Colonic mucosa (tissue), 4 donors: Measurements from ENCODE around the gene COL4A4. TPM values are rescaled to one million over a fixed set of nuclear protein-coding genes. Genes with fewer than 3 reads are reported as not detected.

Experiments
- DNase-seq: peaks from one replicate; pipeline ENCODE4 v3.0.0-alpha.2; 2020
- H3K27ac ChIP-seq: fragments of 200-600 bp; one replicate; pipeline ENCODE4 v1.8.0; 2021
- H3K27me3 ChIP-seq: fragments of 200-600 bp; one replicate; pipeline ENCODE4 v1.8.0; 2021
- H3K36me3 ChIP-seq: fragments of 200-600 bp; one replicate; pipeline ENCODE4 v1.8.0; 2021
- H3K4me1 ChIP-seq: fragments of 200-600 bp; one replicate; pipeline ENCODE4 v1.8.0; 2021; ENCODE audit warnings: mild to moderate bottlenecking
- H3K4me3 ChIP-seq: fragments of 200-600 bp; one replicate; pipeline ENCODE4 v1.8.0; 2021
- H3K9ac ChIP-seq, 2 donors: one replicate each; pipeline ENCODE4 v1.7.0; 2013; ENCODE audit warnings: control low read depth in 2 of 2, low read depth in 2 of 2, low read length in 2 of 2
- H3K9me3 ChIP-seq: fragments of 200-600 bp; one replicate; pipeline ENCODE4 v1.8.0; 2021
- CTCF ChIP-seq: fragments of 200-600 bp; IDR thresholded peaks from one replicate; pipeline ENCODE4 v1.8.0; 2022; ENCODE audit warnings: antibody characterized with exemption, mild to moderate bottlenecking
- intact Hi-C: fragments of 100-400 bp; cut with DNase I; formaldehyde crosslinking; loops from one replicate; pipeline ENCODE4 v1.14.1; 2022
- total RNA-seq, 2 donors: library from RNA; stranded (reverse); fragmentation: NEBNext Ultra II Directional in 1 of 2; extraction: Animal tissue kit (Norgen Biotek cat#: 25700) in 1 of 2; gene quantifications; one replicate each; pipeline ENCODE4 v1.2.1, GENCODE V29; 2021
- donor health status: healthy.
- donor health status: DM: no; HTN: no; CAD: no.
- donor health status: DM: no; HTN: no; CAD: no.

Gene COL4A4
- total RNA-seq, 2 donors from 2014 or later, result 0.40 to 0.93 TPM

- Histone ChIP-seq H3K36me3 (no peaks in the 10 kb centered on the region), H3K4me1 (no peaks in the 10 kb centered on the region), H3K4me3 (no peak overlapping the region), H3K27ac (no peak overlapping the region), H3K27me3 (no peaks in the 10 kb centered on the region), H3K9me3 (no peaks in the 10 kb centered on the region), H3K9ac (no peak overlapping the region)
- TF ChIP-seq CTCF, result no peak
- intact Hi-C loops, result no loop called here
- no peak for DNase-seq
Observed at GRCh38 chr2:227186751-227187150, 22.7 kb upstream of the COL4A4 start.

GRCh38 chr2:227185615-227186232 is 21.7 kb upstream of the COL4A4 start:
- TF ChIP-seq CTCF, result no peak
- H3K27ac ChIP-seq, result no peak overlapping the region
- no peaks in the 10 kb centered on the region for H3K36me3 ChIP-seq
- no peak overlapping the region for H3K9ac ChIP-seq
- no peaks in the 10 kb centered on the region for H3K9me3 ChIP-seq
- DNase-seq, result no peak
- no peak overlapping the region for H3K4me3 ChIP-seq
- no peaks in the 10 kb centered on the region for H3K27me3 ChIP-seq
- H3K4me1 ChIP-seq, result no peaks in the 10 kb centered on the region
- intact Hi-C loops, result no loop called here

DNA sequence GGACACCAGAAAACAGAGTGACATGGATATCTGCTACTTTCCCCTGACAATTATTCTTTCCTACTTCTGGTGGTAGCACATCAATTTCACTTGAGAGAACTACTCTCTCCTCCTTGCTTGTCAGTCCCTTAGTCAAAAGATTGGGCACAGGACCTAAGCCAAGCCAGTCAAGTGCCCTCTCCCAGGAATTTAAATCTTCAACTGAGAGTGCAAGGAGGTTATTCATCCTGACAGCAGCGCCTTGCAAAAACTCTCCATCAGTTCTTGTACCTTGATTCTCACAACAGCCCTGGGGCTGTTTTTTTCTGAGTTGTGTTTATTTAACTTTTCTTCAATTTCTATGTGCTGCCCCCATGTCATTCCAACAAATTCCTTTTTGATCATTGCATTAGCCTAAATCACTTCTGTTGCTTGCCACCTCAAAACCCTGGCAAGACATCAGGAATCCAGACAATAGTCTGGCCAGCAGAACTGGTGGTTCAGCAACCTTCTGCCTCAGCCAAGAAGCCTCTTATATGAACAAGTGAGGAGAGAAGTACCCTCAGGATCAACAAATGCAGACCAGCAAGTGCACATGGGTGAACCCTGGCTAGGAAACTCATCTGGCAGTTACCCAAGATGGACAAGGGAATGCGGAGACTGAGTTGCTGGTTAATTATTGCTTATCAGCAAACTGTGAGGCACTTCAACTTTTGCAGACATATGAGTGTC is 19.8 kb upstream of the COL4A4 start:
- intact Hi-C loops, result no loop called here
- DNase-seq, result no peak
- H3K36me3 ChIP-seq, result no peaks in the 10 kb centered on the region
- H3K4me3 ChIP-seq, result no peak overlapping the region
- H3K27ac ChIP-seq, result no peak overlapping the region
- no peaks in the 10 kb centered on the region for H3K27me3 ChIP-seq
- TF ChIP-seq CTCF, result no peak
- H3K9me3 ChIP-seq, result no peaks in the 10 kb centered on the region
- no peak overlapping the region for H3K9ac ChIP-seq
- H3K4me1 ChIP-seq, result no peaks in the 10 kb centered on the region

DNA sequence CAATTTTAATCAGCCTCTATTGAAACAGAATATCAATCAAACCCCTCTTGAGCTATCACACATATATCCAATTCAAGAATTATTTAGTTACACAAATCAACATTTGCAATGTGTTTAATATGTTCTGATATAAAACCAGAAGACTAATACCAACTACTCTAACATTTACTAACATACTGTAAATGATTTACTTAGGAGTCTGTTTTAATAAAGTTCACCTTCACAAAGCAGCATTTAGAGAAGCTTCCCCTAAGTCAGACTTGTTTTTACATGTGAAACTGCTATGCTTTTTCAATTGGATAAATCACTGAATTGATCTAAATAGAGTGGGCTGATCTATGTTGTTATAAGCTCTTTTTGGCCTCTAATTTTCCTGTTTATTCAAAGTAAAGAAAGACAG is 18.8 kb upstream of the COL4A4 start:
- no peak for DNase-seq
- no peak overlapping the region for H3K4me3 ChIP-seq
- H3K27me3 ChIP-seq, result no peaks in the 10 kb centered on the region
- intact Hi-C loops, result no loop called here
- H3K4me1 ChIP-seq, result no peaks in the 10 kb centered on the region
- TF ChIP-seq CTCF, result no peak
- H3K36me3 ChIP-seq, result no peaks in the 10 kb centered on the region
- H3K27ac ChIP-seq, result no peak overlapping the region
- H3K9me3 ChIP-seq, result no peaks in the 10 kb centered on the region
- no peak overlapping the region for H3K9ac ChIP-seq

DNA sequence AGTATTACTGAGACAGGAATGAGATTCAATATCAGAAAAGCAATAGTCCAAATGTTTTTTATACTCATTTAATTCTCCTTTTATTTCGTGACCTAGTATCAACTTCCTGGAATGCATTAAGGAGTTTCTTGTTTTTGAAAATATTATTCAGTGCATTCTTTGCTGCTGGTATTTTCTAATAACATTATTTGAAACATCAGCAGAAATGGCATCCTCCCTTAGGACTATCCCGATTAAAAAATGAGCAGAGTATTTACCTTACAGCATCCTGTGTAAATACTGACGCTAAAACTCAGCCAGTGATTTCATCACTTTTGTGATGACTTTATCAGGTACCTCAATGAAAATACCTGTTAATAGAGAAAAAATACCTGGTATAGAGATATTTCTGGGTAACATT is 16.8 kb upstream of the COL4A4 start:
- Histone ChIP-seq H3K27ac (no peak overlapping the region), H3K9ac (no peak overlapping the region), H3K4me3 (no peak overlapping the region), H3K4me1 (no peaks in the 10 kb centered on the region), H3K27me3 (no peaks in the 10 kb centered on the region), H3K9me3 (no peaks in the 10 kb centered on the region), H3K36me3 (no peaks in the 10 kb centered on the region)
- no peak for DNase-seq
- intact Hi-C loops, result no loop called here
- TF ChIP-seq CTCF, result no peak
